ENCODE data around the gene MRPL38. TPM values are rescaled to one million over a fixed set of nuclear protein-coding genes. Genes with fewer than 3 reads are reported as not detected.

MRPL38 gene
- total RNA-seq, 1 experiment from 2014 or later, result 108 TPM

DNA sequence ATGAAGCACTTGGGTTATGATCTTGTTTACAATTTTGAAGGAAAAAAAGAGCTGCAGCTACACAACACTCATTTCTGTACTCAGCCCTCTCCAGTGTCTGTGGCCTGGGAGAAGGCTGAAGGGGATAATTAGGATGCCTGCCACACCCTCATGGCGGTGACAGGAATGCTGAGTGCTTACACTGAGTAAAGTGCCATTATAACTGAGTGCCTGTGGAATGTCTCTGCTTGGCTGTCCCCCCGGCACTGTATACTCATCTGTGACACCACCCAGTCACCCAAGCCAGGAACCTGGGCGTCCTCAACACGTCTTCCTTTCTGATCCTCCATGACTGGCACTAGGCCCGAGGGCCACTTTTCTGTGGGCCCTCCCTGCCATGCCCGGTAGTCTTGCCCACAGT lies 3.5 kb upstream of the MRPL38 start:
- Mint-ChIP-seq H3K27me3 (ENCODE audit: low read depth) (no peaks in the 10 kb centered on the region), H3K4me3 (no peak overlapping the region), H3K9me3 (no peaks in the 10 kb centered on the region), H3K36me3 (ENCODE audit: insufficient read depth in 1 of 3, low read depth in 3 of 3) (peaks cover 0 to 7% (median 4%) of the 10 kb centered on the region in 3 experiments; a peak in 3 of 7 replicates), H3K27ac (peak overlapping the region in 1 of 3 experiments; percentile 67; a peak in 1 of 7 replicates), H3K4me1 (peaks cover 5 to 8% of the 10 kb centered on the region in 2 experiments; a peak in 2 of 4 replicates)
- no peaks in the 10 kb centered on the region for H4K20me1 ChIP-seq (ENCODE audit: control insufficient read depth, insufficient read depth, insufficient read length)
- no peaks in the 10 kb centered on the region for H3K79me2 ChIP-seq (ENCODE audit: insufficient read depth, low read length)
- H2BK15ac ChIP-seq (ENCODE audit: low read depth, low read length), result no peak overlapping the region
- no peak overlapping the region for H3K23ac ChIP-seq (ENCODE audit: insufficient read length, low read depth, low read length)
- no peaks in the 10 kb centered on the region for H3K79me1 ChIP-seq (ENCODE audit: insufficient read depth, low read depth, low read length, poor library complexity, severe bottlenecking)
- H2BK120ac ChIP-seq (ENCODE audit: low read depth, low read length, poor library complexity, severe bottlenecking), result no peak overlapping the region
- no peak overlapping the region for H2BK20ac ChIP-seq (ENCODE audit: low read depth, low read length, poor library complexity, severe bottlenecking)
- H3K18ac ChIP-seq (ENCODE audit: insufficient read length, low read depth, low read length), result no peak overlapping the region
- no peaks in the 10 kb centered on the region for H3K4me1 ChIP-seq (ENCODE audit: insufficient read depth, low read length)
- no peak overlapping the region for H2BK5ac ChIP-seq (ENCODE audit: insufficient read length, low read length)
- H3K9me3 ChIP-seq (ENCODE audit: control insufficient read depth, low read depth, low read length), result no peaks in the 10 kb centered on the region
- H3K27ac ChIP-seq (ENCODE audit: insufficient read length, low read depth, low read length), result no peak overlapping the region
- no peak overlapping the region for H3K4me2 ChIP-seq (ENCODE audit: insufficient read depth, insufficient read length, low read length)
- H3K14ac ChIP-seq (ENCODE audit: insufficient read depth, low read length), result no peak overlapping the region
- H3T11ph ChIP-seq (ENCODE audit: low read length), result no peak overlapping the region
- H4K5ac ChIP-seq (ENCODE audit: insufficient read length, low read depth, low read length), result no peak overlapping the region
- no peak overlapping the region for H3K4ac ChIP-seq (ENCODE audit: low read depth, low read length)
- TF ChIP-seq, protein P1, sequence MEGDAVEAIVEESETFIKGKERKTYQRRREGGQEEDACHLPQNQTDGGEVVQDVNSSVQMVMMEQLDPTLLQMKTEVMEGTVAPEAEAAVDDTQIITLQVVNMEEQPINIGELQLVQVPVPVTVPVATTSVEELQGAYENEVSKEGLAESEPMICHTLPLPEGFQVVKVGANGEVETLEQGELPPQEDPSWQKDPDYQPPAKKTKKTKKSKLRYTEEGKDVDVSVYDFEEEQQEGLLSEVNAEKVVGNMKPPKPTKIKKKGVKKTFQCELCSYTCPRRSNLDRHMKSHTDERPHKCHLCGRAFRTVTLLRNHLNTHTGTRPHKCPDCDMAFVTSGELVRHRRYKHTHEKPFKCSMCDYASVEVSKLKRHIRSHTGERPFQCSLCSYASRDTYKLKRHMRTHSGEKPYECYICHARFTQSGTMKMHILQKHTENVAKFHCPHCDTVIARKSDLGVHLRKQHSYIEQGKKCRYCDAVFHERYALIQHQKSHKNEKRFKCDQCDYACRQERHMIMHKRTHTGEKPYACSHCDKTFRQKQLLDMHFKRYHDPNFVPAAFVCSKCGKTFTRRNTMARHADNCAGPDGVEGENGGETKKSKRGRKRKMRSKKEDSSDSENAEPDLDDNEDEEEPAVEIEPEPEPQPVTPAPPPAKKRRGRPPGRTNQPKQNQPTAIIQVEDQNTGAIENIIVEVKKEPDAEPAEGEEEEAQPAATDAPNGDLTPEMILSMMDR (conservative IDR thresholded peaks at IDR 0.05), result no peak
- H3K9ac ChIP-seq (ENCODE audit: extremely low read depth, insufficient read length, low read length), result no peak overlapping the region
- H2AFZ ChIP-seq (ENCODE audit: low read length), result no peak overlapping the region
- H2AK5ac ChIP-seq (ENCODE audit: insufficient read length, low read length), result no peak overlapping the region
- no peaks in the 10 kb centered on the region for H3K27me3 ChIP-seq (ENCODE audit: insufficient read depth, low read length)
- no peak overlapping the region for H4K91ac ChIP-seq (ENCODE audit: insufficient read length, low read depth, low read length)
- H2BK12ac ChIP-seq (ENCODE audit: insufficient read length, low read depth, low read length), result no peak overlapping the region
- H3K23me2 ChIP-seq (ENCODE audit: insufficient read length, low read depth, low read length, poor library complexity, severe bottlenecking), result peaks cover 8% of the 10 kb centered on the region
- no peak overlapping the region for H4K8ac ChIP-seq (replicated peaks; ENCODE audit: insufficient read length, low read depth, low read length)
- WGBS (ENCODE audit: extremely low coverage, insufficient read length, low lambda C conversion rate), result no CpG with 5 or more reads among the region's 6 CpGs
- H3K56ac ChIP-seq (ENCODE audit: insufficient read length, low read depth, low read length), result no peak overlapping the region
- DNase-seq, result no peak
